ENCODE results near the gene PLEKHA5. TPM values are rescaled to one million over a fixed set of nuclear protein-coding genes. Genes with fewer than 3 reads are reported as not detected.
"Not testable (repeated sequence)": the region's sequence is repeated elsewhere in the genome, so short reads cannot be mapped to it uniquely, and the experiment has no call there.

PLEKHA5 gene
- total RNA-seq, 4 donors from 2014 or later, result 34.5 to 120 (median 60.0) TPM

GRCh38 chr12:19394385-19394784, 264.9 kb downstream of the PLEKHA5 start:
- Histone ChIP-seq H3K27me3 (no peaks in the 10 kb centered on the region), H3K36me3 (no peaks in the 10 kb centered on the region), H3K27ac (no peak overlapping the region), H3K4me3 (no peak overlapping the region), H3K9me3 (no peaks in the 10 kb centered on the region), H3K4me1 (peaks cover 0 to 6% (median 0%) of the 10 kb centered on the region in 3 donors)
- no peak for ATAC-seq
- WGBS, 2 donors (ENCODE audit: low coverage in 1 of 2), result 50 to 61% methylated on average over 2 of the region's 2 CpGs
- TF ChIP-seq POLR2AphosphoS5 (IDR thresholded peaks at IDR 0.05), result no peak
- TF ChIP-seq EP300 (IDR thresholded peaks at IDR 0.05), result no peak
- no peak for TF ChIP-seq CTCF (IDR thresholded peaks at IDR 0.05)
- TF ChIP-seq POLR2A (IDR thresholded peaks at IDR 0.05), result no peak

- Histone ChIP-seq H3K27me3 (no peaks in the 10 kb centered on the region), H3K9me3 (no peaks in the 10 kb centered on the region), H3K36me3 (no peaks in the 10 kb centered on the region), H3K4me3 (no peak overlapping the region), H3K27ac (no peak overlapping the region), H3K4me1 (no peaks in the 10 kb centered on the region)
- TF ChIP-seq POLR2A (IDR thresholded peaks at IDR 0.05) (no peak), CTCF (IDR thresholded peaks at IDR 0.05) (no peak), EP300 (IDR thresholded peaks at IDR 0.05) (no peak), POLR2AphosphoS5 (IDR thresholded peaks at IDR 0.05) (no peak)
- 55 to 77% methylated on average over 4 of the region's 4 CpGs for WGBS, 2 donors (ENCODE audit: low coverage in 1 of 2)
- peak; percentile 66 for ATAC-seq
These were observed 268.0 kb downstream of the PLEKHA5 start for GRCh38 chr12:19397534-19397933.

- no peak for TF ChIP-seq POLR2AphosphoS5 (IDR thresholded peaks at IDR 0.05)
- no peak for TF ChIP-seq EP300 (IDR thresholded peaks at IDR 0.05)
- no peak for TF ChIP-seq POLR2A (IDR thresholded peaks at IDR 0.05)
- no peak for TF ChIP-seq CTCF (IDR thresholded peaks at IDR 0.05)
- ATAC-seq, result no peak
- no peaks in the 10 kb centered on the region for H3K4me1 ChIP-seq
- no peaks in the 10 kb centered on the region for H3K9me3 ChIP-seq
- H3K27ac ChIP-seq, result no peak overlapping the region
- no peaks in the 10 kb centered on the region for H3K27me3 ChIP-seq
- no peaks in the 10 kb centered on the region for H3K36me3 ChIP-seq
- H3K4me3 ChIP-seq, result no peak overlapping the region
- 60 to 61% methylated on average over 5 to 6 of the region's 6 CpGs for WGBS, 2 donors (ENCODE audit: low coverage in 1 of 2)
These were observed 269.1 kb downstream of the PLEKHA5 start for GRCh38 chr12:19398376-19399363.

GRCh38 chr12:19400649-19401285, 271.2 kb downstream of the PLEKHA5 start:
- H3K27ac ChIP-seq, H3K27me3 ChIP-seq, H3K4me1 ChIP-seq, H3K4me3 ChIP-seq, ATAC-seq, H3K36me3 ChIP-seq, H3K9me3 ChIP-seq: not testable (repeated sequence)
- WGBS, 2 donors (ENCODE audit: low coverage in 1 of 2), result 94 to 96% methylated on average over 8 to 9 of the region's 9 CpGs

GRCh38 chr12:19402211-19402610, 272.7 kb downstream of the PLEKHA5 start:
- 82 to 95% methylated on average over 3 of the region's 6 CpGs for WGBS, 2 donors (ENCODE audit: low coverage in 1 of 2)
- H3K4me1 ChIP-seq, result no peaks in the 10 kb centered on the region
- H3K27me3 ChIP-seq, result no peaks in the 10 kb centered on the region
- no peak overlapping the region for H3K27ac ChIP-seq
- TF ChIP-seq POLR2AphosphoS5 (IDR thresholded peaks at IDR 0.05), result no peak
- no peak for TF ChIP-seq POLR2A (IDR thresholded peaks at IDR 0.05)
- TF ChIP-seq EP300 (IDR thresholded peaks at IDR 0.05), result no peak
- ATAC-seq, result no peak
- H3K4me3 ChIP-seq, result no peak overlapping the region
- H3K36me3 ChIP-seq, result no peaks in the 10 kb centered on the region
- no peaks in the 10 kb centered on the region for H3K9me3 ChIP-seq
